ENCODE results near the gene TMEM158.

Gene TMEM158

GRCh38 chr3:45188719-45189659, 37.1 kb downstream of the TMEM158 start:
- Histone ChIP-seq H3K4me2 (ENCODE audit: low read depth, low read length, poor library complexity, severe bottlenecking) (no peak overlapping the region), H3K79me2 (ENCODE audit: insufficient read depth, low read length) (no peaks in the 10 kb centered on the region), H3K9ac (ENCODE audit: low read length) (no peak overlapping the region), H3K4me3 (ENCODE audit: insufficient read depth, low read length, poor library complexity, severe bottlenecking) (no peak overlapping the region), H3K9me2 (replicated peaks; ENCODE audit: insufficient read depth, low read length) (no peaks in the 10 kb centered on the region), H3K27me3 (ENCODE audit: low read length) (no peaks in the 10 kb centered on the region), H3F3A (ENCODE audit: insufficient read depth) (no peaks in the 10 kb centered on the region), H3K27ac (ENCODE audit: low read depth, low read length) (no peak overlapping the region), H3K9me3 (ENCODE audit: insufficient read depth, low read length) (no peaks in the 10 kb centered on the region), H4K20me1 (ENCODE audit: low read depth, low read length) (no peaks in the 10 kb centered on the region), H3K36me3 (ENCODE audit: low read length) (no peaks in the 10 kb centered on the region), H2AFZ (ENCODE audit: low read depth, low read length, severe bottlenecking) (no peak overlapping the region)
- no peak for TF ChIP-seq CTCF (IDR thresholded peaks at IDR 0.05; ENCODE audit: insufficient read depth, low read length, poor library complexity, severe bottlenecking)
- no peak for TF ChIP-seq EZH2phosphoT487 (conservative IDR thresholded peaks at IDR 0.05; ENCODE audit: low read length)

- Histone ChIP-seq H3K9ac (ENCODE audit: low read length) (no peak overlapping the region), H2AFZ (ENCODE audit: low read depth, low read length, severe bottlenecking) (no peak overlapping the region), H4K20me1 (ENCODE audit: low read depth, low read length) (no peaks in the 10 kb centered on the region), H3K4me3 (ENCODE audit: insufficient read depth, low read length, poor library complexity, severe bottlenecking) (no peak overlapping the region), H3F3A (ENCODE audit: insufficient read depth) (no peaks in the 10 kb centered on the region), H3K36me3 (ENCODE audit: low read length) (no peaks in the 10 kb centered on the region), H3K79me2 (ENCODE audit: insufficient read depth, low read length) (no peaks in the 10 kb centered on the region), H3K9me2 (replicated peaks; ENCODE audit: insufficient read depth, low read length) (no peaks in the 10 kb centered on the region), H3K9me3 (ENCODE audit: insufficient read depth, low read length) (no peaks in the 10 kb centered on the region), H3K27me3 (ENCODE audit: low read length) (no peaks in the 10 kb centered on the region), H3K27ac (ENCODE audit: low read depth, low read length) (no peak overlapping the region), H3K4me2 (ENCODE audit: low read depth, low read length, poor library complexity, severe bottlenecking) (no peak overlapping the region)
- TF ChIP-seq CTCF (IDR thresholded peaks at IDR 0.05; ENCODE audit: insufficient read depth, low read length, poor library complexity, severe bottlenecking) = no peak
- TF ChIP-seq EZH2phosphoT487 (conservative IDR thresholded peaks at IDR 0.05; ENCODE audit: low read length) = no peak
These were observed 38.4 kb downstream of the TMEM158 start for GRCh38 chr3:45187694-45188141.

- Histone ChIP-seq H2AFZ (ENCODE audit: low read depth, low read length, severe bottlenecking) (no peak overlapping the region), H3K9me2 (replicated peaks; ENCODE audit: insufficient read depth, low read length) (no peaks in the 10 kb centered on the region), H3K9ac (ENCODE audit: low read length) (no peak overlapping the region), H3F3A (ENCODE audit: insufficient read depth) (no peaks in the 10 kb centered on the region), H3K9me3 (ENCODE audit: insufficient read depth, low read length) (no peaks in the 10 kb centered on the region), H3K4me2 (ENCODE audit: low read depth, low read length, poor library complexity, severe bottlenecking) (no peak overlapping the region), H3K79me2 (ENCODE audit: insufficient read depth, low read length) (no peaks in the 10 kb centered on the region), H3K27ac (ENCODE audit: low read depth, low read length) (no peak overlapping the region), H3K36me3 (ENCODE audit: low read length) (no peaks in the 10 kb centered on the region), H3K27me3 (ENCODE audit: low read length) (no peaks in the 10 kb centered on the region), H4K20me1 (ENCODE audit: low read depth, low read length) (no peaks in the 10 kb centered on the region), H3K4me3 (ENCODE audit: insufficient read depth, low read length, poor library complexity, severe bottlenecking) (no peak overlapping the region)
- TF ChIP-seq EZH2phosphoT487 (conservative IDR thresholded peaks at IDR 0.05; ENCODE audit: low read length) = no peak
- TF ChIP-seq CTCF (IDR thresholded peaks at IDR 0.05; ENCODE audit: insufficient read depth, low read length, poor library complexity, severe bottlenecking) = no peak
These were observed 39.2 kb downstream of the TMEM158 start for GRCh38 chr3:45186871-45187270.

Measured in SU-DHL-6 (cell line).